ENCODE data around the gene STARD7. TPM values are rescaled to one million over a fixed set of nuclear protein-coding genes. Genes with fewer than 3 reads are reported as not detected.
A peak's percentile ranks its signal among the peaks of the same experiment; 100 is the strongest.

Gene STARD7
- total RNA-seq, 1 donor from 2014 or later, result 103 TPM

DNA sequence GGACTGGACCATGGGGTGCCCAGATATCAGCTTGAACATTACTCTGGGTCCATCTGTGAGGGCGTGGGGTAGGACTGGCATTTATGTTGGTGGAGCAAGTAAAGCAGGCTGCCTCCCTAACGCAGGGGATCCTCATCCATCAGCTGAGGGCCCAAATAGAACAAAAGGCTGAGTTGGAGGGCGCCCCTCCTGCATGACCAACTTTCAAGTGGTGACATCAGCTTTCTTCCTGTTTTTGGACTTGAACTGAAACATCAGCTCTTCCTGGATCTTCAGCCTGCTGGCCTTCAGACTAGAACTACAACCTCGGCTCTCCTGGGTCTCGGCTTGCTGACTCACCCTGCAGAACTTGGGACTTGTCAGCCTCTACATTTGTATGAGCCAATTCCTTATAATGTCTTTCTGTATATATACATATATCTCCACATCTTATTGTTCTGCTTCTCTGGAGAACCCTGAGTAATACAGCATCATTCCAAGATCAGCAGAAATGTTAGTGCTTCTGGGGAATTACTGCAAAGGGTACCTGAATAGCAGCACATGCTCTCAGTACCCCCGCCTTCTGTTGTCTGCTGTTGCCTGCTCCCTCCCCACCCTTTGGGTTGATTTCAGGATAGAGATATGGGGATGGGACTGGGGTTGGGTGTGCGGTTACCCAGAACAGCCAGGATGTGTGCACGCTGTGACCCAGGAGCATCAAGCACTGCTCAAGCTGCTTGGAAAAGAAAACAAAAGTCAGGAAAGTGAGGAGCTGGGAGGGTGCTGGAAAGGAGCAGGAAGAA is 37.2 kb upstream of the STARD7 start:
- no peak overlapping the region for H3K4me3 Mint-ChIP-seq (ENCODE audit: unreplicated experiment)
- no peaks in the 10 kb centered on the region for H3K27me3 ChIP-seq (ENCODE audit: insufficient read depth, low read length)
- no peak overlapping the region for H3K4me3 ChIP-seq (ENCODE audit: insufficient read depth, low read depth, low read length)
- H2AFZ ChIP-seq (ENCODE audit: low read depth, low read length), result no peak overlapping the region
- H3K27ac Mint-ChIP-seq (ENCODE audit: unreplicated experiment), result peak overlapping the region; percentile 55
- peak; percentile 49 for DNase-seq (ENCODE audit: low read depth)
- H3K4me1 Mint-ChIP-seq (ENCODE audit: low read depth, unreplicated experiment), result peaks cover 14% of the 10 kb centered on the region
- peaks cover 6% of the 10 kb centered on the region for H3K36me3 Mint-ChIP-seq (ENCODE audit: low read depth, unreplicated experiment)
- no peaks in the 10 kb centered on the region for H3K79me2 ChIP-seq (ENCODE audit: insufficient read depth, low read length)
- H3K9me3 Mint-ChIP-seq (ENCODE audit: unreplicated experiment), result no peaks in the 10 kb centered on the region
- H3K4me1 ChIP-seq (ENCODE audit: insufficient read depth, low read length), result peaks cover 16% of the 10 kb centered on the region
- no peaks in the 10 kb centered on the region for H4K20me1 ChIP-seq (ENCODE audit: insufficient read depth, low read length)
- H3K9ac ChIP-seq (ENCODE audit: low read length), result no peak overlapping the region
- TF ChIP-seq EZH2 (IDR thresholded peaks at IDR 0.05; ENCODE audit: insufficient read depth, low read length), result no peak
- TF ChIP-seq, protein P1, sequence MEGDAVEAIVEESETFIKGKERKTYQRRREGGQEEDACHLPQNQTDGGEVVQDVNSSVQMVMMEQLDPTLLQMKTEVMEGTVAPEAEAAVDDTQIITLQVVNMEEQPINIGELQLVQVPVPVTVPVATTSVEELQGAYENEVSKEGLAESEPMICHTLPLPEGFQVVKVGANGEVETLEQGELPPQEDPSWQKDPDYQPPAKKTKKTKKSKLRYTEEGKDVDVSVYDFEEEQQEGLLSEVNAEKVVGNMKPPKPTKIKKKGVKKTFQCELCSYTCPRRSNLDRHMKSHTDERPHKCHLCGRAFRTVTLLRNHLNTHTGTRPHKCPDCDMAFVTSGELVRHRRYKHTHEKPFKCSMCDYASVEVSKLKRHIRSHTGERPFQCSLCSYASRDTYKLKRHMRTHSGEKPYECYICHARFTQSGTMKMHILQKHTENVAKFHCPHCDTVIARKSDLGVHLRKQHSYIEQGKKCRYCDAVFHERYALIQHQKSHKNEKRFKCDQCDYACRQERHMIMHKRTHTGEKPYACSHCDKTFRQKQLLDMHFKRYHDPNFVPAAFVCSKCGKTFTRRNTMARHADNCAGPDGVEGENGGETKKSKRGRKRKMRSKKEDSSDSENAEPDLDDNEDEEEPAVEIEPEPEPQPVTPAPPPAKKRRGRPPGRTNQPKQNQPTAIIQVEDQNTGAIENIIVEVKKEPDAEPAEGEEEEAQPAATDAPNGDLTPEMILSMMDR (IDR thresholded peaks at IDR 0.05; ENCODE audit: insufficient read depth, low read depth, low read length), result no peak
- H3K27me3 Mint-ChIP-seq (ENCODE audit: low read depth, unreplicated experiment), result no peaks in the 10 kb centered on the region
- peaks cover 5% of the 10 kb centered on the region for H3K36me3 ChIP-seq (ENCODE audit: insufficient read depth, low read length)
- no peaks in the 10 kb centered on the region for H3K9me3 ChIP-seq (ENCODE audit: insufficient read depth, low read depth, low read length)
- H3K27ac ChIP-seq (ENCODE audit: low read depth, low read length), result no peak overlapping the region
- H3K4me2 ChIP-seq (ENCODE audit: low read length), result no peak overlapping the region
- no peak for FAIRE-seq

DNA sequence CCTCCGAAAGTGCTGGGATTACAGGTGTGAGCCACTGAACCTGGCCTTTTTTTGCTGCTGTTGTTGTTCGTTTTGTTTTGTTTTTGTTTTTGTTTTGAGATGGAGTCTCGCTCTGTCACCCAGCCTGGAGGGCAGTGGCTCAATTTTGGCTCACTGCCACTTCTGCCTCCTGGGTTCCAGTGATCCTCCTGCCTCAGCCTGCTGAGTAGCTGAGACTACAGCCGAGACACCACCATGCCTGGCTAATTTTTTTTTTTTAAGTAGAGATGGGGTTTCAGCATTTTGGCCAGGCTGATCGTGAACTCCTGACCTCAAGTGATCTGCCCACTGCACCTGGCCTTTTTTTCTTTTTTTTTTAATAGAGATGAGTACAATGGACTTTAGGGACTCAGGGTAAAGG is 35.2 kb upstream of the STARD7 start:
- TF ChIP-seq, protein P1 (IDR thresholded peaks at IDR 0.05; ENCODE audit: insufficient read depth, low read depth, low read length), result no peak
- no peak for TF ChIP-seq EZH2 (IDR thresholded peaks at IDR 0.05; ENCODE audit: insufficient read depth, low read length)
- Mint-ChIP-seq H3K4me1 (ENCODE audit: low read depth, unreplicated experiment) (peaks cover 10% of the 10 kb centered on the region), H3K9me3 (ENCODE audit: unreplicated experiment) (no peaks in the 10 kb centered on the region), H3K4me3 (ENCODE audit: unreplicated experiment) (no peak overlapping the region), H3K27me3 (ENCODE audit: low read depth, unreplicated experiment) (no peaks in the 10 kb centered on the region), H3K36me3 (ENCODE audit: low read depth, unreplicated experiment) (peaks cover 6% of the 10 kb centered on the region), H3K27ac (ENCODE audit: unreplicated experiment) (no peak overlapping the region)
- Histone ChIP-seq H2AFZ (ENCODE audit: low read depth, low read length) (no peak overlapping the region), H3K4me1 (ENCODE audit: insufficient read depth, low read length) (peaks cover 16% of the 10 kb centered on the region), H3K4me3 (ENCODE audit: insufficient read depth, low read depth, low read length) (no peak overlapping the region), H3K9ac (ENCODE audit: low read length) (no peak overlapping the region), H3K4me2 (ENCODE audit: low read length) (no peak overlapping the region), H3K36me3 (ENCODE audit: insufficient read depth, low read length) (no peaks in the 10 kb centered on the region), H3K9me3 (ENCODE audit: insufficient read depth, low read depth, low read length) (no peaks in the 10 kb centered on the region), H3K79me2 (ENCODE audit: insufficient read depth, low read length) (no peaks in the 10 kb centered on the region), H3K27me3 (ENCODE audit: insufficient read depth, low read length) (no peaks in the 10 kb centered on the region), H4K20me1 (ENCODE audit: insufficient read depth, low read length) (no peaks in the 10 kb centered on the region), H3K27ac (ENCODE audit: low read depth, low read length) (no peak overlapping the region)
- no peak for FAIRE-seq
- no peak for DNase-seq (ENCODE audit: low read depth)

Data from astrocyte (in vitro differentiated cells and primary cell).